GM18498 (cell line): ENCODE results near the gene TRAF1.

Experiments used
- ATAC-seq: cut with Tn5 transposase; IDR thresholded peaks from one replicate; pipeline ENCODE4 v1.9.1; 2021; ENCODE audit warnings: mild to moderate bottlenecking, moderate library complexity; ENCODE audit not compliant: unreplicated experiment

The TRAF1 gene

GRCh38 chr9:120853198-120853597, 73.4 kb downstream of the TRAF1 start:
- no peak for ATAC-seq
